ENCODE data around the gene GRIK4.

The GRIK4 gene

GRCh38 chr11:120525261-120526171 is 14.0 kb downstream of the GRIK4 start:
- DNase-seq (ENCODE audit: low read depth in 2 of 2), result no peak

- no peak for DNase-seq (ENCODE audit: low read depth in 2 of 2)
Measured at GRCh38 chr11:120526241-120526640, 14.7 kb downstream of the GRIK4 start.

DNA sequence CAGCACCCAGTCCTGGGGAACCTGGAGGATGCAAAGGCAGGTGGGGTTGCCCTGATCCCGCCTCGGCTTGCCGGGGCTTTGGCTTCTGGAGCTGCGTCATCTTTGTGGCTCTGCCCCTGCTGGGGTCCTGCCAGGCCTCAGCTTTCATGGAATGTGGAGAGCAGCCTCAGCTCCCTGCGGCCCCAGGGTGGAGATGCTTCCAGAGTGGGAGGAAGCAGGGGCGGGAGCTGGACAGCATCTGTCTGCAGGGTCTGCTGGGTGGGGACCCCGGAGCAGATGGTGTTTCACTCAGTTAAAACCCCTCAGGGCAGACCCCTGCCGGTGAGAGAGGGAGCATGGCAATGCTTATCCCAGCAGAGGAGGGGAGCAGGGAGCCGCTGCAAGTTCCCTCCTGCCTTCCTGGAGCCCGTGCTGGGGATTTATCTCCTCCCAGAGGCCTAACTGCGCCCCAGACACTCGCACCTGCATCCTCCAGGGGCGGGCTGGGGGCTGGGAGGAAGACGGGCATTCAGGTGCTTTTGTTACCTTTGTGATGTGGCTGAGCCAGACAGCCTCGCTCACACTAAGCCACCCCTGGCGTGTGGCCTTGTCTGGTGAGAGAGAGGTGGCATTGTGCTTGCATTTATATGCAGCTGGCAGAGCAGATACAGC is 15.7 kb downstream of the GRIK4 start:
- no peak for DNase-seq (ENCODE audit: low read depth in 2 of 2)

GRCh38 chr11:120528749-120529148 is 17.2 kb downstream of the GRIK4 start:
- DNase-seq (ENCODE audit: low read depth in 2 of 2), result no peak

GRCh38 chr11:120529214-120529613 is 17.7 kb downstream of the GRIK4 start:
- DNase-seq (ENCODE audit: low read depth in 2 of 2), result no peak

- no peak for DNase-seq (ENCODE audit: low read depth in 2 of 2)
Measured at GRCh38 chr11:120529911-120530310, 18.4 kb downstream of the GRIK4 start.

GRCh38 chr11:120532082-120532831 is 20.7 kb downstream of the GRIK4 start:
- DNase-seq (ENCODE audit: low read depth in 2 of 2), result no peak

- DNase-seq (ENCODE audit: low read depth in 2 of 2), result no peak
Measured at GRCh38 chr11:120532832-120533196, 21.3 kb downstream of the GRIK4 start.

- no peak for DNase-seq (ENCODE audit: low read depth in 2 of 2)
Measured at GRCh38 chr11:120536091-120536796, 24.7 kb downstream of the GRIK4 start.

DNA sequence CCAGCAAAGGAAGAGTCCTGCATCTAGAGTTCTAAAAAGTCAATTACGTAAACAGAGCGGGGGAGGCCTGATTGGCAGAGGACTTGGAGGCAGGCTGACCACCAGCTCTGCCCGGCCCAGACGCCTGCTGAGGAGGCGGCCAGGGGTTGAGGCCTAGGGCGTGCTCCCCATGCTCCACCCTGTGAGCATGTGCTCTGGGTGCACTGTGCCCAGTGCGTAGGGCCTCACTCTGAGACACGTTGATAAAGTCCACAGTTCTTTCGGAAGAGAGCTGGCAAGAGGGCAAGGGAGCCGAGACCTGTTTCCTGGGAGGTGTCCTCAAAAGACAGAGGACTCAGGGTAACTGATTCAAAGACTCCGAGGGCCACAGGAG is 25.2 kb downstream of the GRIK4 start:
- DNase-seq (ENCODE audit: low read depth in 2 of 2), result no peak

DNA sequence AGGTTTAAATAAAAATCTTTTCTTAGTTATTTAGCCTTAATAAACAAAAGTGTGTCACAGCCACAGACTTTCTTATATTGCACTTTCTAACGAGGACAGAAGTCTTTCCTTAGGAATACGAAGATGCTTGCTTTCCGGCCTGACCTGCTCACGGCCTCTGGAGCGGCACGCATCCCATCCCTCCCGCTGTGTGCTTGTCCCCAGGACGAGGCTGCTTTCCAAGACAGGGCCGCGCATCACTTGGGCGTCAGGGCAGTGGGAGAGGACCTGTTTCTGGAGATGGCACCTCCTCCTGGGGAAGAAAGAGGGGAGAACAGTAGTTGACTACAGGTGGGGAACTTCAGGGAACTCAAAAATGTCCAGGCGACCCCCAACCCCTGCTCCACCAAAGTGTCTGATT is 26.4 kb downstream of the GRIK4 start:
- DNase-seq (ENCODE audit: low read depth in 2 of 2), result no peak

DNA sequence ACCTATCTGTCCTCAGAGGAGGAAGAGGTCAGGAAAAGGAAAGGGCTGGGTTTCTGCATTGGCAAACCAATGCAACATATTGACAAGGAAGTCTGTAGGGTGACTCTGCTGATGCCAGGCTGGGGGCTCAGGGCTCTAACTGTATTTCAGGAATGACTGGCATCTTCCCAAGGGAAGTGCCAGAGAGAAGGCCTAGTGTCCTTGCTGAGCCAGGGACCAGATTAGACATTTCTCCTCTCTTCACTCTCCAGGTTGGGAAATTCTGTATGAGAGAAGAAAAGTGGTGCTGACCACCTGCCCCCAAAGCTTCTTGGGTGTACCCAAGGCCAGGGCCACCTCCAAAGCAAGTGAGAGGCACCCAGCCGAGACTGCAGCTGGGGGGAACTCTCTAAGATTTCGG is 27.2 kb downstream of the GRIK4 start:
- DNase-seq (ENCODE audit: low read depth in 2 of 2), result no peak

DNA sequence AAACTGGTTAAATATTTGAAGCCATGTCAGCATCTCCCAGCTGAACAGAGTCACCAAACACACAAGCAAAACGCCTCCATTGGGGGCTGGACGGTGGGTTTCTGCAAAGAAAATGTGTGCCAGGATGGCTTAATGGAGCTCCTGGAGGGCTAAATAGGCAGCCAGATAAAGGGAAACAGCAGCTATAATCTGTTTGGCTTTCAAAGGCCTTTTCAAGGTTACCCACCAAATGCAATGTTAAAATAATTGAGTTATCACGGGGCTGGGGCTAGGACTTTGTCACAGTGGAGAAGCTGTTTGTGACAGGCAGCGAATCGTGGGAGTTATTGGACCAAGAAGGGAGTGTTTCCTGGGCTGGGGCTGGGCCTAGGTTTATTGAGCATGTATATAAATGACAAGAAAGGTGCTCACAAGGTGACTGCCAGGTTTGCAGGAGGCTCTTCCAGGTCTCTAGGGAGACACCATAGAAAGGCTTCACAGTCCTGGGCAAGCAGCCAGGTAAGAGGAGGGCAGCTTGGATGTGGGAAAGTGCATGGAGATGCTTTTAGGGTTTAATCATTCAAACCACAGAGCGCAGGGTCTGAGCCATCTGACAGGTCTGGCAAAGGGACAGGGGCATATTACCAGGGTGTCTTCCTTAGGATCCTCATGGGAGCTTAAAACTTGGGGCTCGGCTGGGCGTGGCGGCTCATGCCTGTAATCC is 28.3 kb downstream of the GRIK4 start:
- DNase-seq (ENCODE audit: low read depth in 2 of 2), result no peak

DNA sequence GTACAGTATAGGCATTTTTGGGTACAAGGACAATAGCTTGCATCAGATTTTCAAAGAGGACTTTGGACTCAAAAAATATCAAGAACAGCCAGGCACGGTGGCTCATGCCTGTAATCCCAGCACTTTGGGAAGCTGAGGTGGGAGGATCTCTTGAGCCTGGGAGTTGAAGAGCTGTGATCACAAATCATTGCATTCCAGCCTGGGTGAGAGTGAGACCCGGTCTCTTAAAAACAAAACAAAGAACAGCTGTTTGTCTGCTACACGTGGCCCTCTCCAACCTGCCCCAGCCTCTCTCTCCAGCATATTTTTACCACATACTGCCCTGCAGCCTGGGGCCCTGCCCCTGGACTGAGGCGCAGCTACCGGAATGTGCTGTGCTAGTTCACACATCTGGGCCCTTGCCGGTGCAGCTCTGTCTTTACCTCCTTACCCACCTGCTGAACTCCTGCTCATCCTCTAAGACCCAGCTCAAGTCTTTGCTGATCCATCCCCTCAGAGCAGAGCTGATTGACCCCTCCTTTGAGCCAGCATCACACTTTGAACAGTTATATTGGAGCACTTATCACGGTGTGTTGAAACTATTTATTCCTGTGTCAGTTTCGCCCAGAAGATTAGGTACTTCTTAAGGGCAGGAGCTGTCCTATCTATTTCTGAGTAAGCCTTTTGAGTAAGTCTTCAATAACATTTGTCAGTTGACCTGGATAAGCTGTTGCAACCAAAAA is 29.4 kb downstream of the GRIK4 start:
- DNase-seq (ENCODE audit: low read depth in 2 of 2), result no peak

GRCh38 chr11:120543521-120544215 is 32.1 kb downstream of the GRIK4 start:
- DNase-seq (ENCODE audit: low read depth in 2 of 2), result no peak

DNA sequence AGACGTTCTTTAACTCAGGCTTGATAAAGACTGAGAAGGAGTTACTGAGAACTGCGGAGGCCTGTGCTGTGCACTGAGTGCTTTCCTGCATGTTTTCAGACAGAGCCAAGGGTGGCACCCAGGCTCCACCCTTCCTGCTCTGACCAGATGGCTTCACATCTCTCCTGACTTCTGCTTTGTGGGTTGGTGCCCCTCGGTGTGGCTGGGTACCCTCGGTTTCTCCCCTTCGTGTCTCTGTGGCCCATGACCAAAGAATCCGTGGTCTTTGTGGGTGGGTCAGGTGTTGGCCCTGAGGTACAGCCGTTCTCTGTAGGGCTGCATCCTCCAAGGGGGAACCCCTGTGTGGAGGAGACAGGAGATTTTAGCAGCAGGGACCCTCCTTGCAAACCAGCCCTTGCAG is 34.3 kb downstream of the GRIK4 start:
- no peak for DNase-seq (ENCODE audit: low read depth in 2 of 2)

- DNase-seq (ENCODE audit: low read depth in 2 of 2), result no peak
Measured at GRCh38 chr11:120546312-120547205, 35.0 kb downstream of the GRIK4 start.

DNA sequence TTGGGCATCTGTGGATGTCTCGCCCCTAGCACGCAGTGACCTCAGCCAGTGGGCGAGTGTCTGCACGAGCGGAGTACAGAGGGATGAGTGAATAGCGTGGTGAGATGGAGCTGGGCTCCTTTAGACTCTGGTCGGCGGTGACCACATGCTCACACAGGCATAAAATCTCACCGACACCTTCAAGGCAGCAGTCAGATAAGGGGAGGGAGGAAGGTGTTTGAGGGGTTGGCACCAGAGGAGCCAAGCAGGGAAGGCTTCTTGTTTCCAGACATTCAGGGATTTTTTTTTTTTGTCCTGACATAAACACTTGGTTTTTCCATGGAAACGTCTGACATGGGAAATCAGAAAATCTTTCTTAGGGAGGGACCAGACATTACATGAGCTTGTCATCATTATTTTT is 35.8 kb downstream of the GRIK4 start:
- no peak for DNase-seq (ENCODE audit: low read depth in 2 of 2)

Measured in activated CD8-positive, alpha-beta memory T cell treated with anti-CD3 and anti-CD28 coated beads for 4 hours (primary cell).